Endothelial cell of umbilical vein (primary cell): Measurements from ENCODE around the gene RBM27. TPM values are rescaled to one million over a fixed set of nuclear protein-coding genes. Genes with fewer than 3 reads are reported as not detected.

Experiments used
- Bru-seq: library from RNA; stranded (reverse); fragments of 400-500 nt; gene quantifications from one replicate; lab custom pipeline; 2021; lab: Mats Ljungman, UMichigan
- BruChase-seq, 2 experiments: library from RNA; stranded (reverse); fragments of 400-500 nt; gene quantifications; one replicate each; lab custom pipeline; 2021; lab: Mats Ljungman, UMichigan
- BruUV-seq: library from RNA; stranded (reverse); fragments of 400-500 nt; replicated peaks from 2 replicates; lab custom pipeline; 2021; lab: Mats Ljungman, UMichigan
- CTCF ChIA-PET: fragments of 300-600, 350-600 bp; sonication (Branson Sonifier 250); formaldehyde crosslinking; loops from one replicate; lab custom pipeline; 2021; ENCODE audit warnings: antibody characterized with exemption, inconsistent platforms; lab: Charles Lee
- POLR2A ChIA-PET: fragments of 300-600, 350-600 bp; sonication (Branson Sonifier 250); formaldehyde crosslinking; loops from one replicate; lab custom pipeline; 2021; ENCODE audit warnings: antibody characterized with exemption, inconsistent platforms; lab: Charles Lee
- DNase-seq: peaks from one replicate; pipeline ENCODE4 v3.0.0-alpha.2; 2011; ENCODE audit warnings: low read depth, low spot score
- FAIRE-seq: peaks from 2 replicates; lab custom pipeline; 2011; peaks lifted over from hg19 to GRCh38; lab: Jason Lieb, UNC
- H2AFZ ChIP-seq: 2 replicates; pipeline ENCODE4 v1.6.0; 2012; ENCODE audit warnings: low read depth, low read length, control low read depth, inconsistent platforms
- H3K27ac ChIP-seq: 2 replicates; pipeline ENCODE4 v1.5.1; 2011; ENCODE audit warnings: low read depth, mild to moderate bottlenecking, control low read depth, low read length, moderate library complexity; ENCODE audit not compliant: insufficient read depth
- H3K27me3 ChIP-seq, 2 experiments: 2 replicates each; pipeline versions ENCODE4 v1.6.0 to v1.6.1; 2011; ENCODE audit warnings: low read length in 2 of 2, mixed read lengths in 1 of 2; ENCODE audit not compliant: control insufficient read depth in 2 of 2, insufficient read depth in 2 of 2
- H3K36me3 ChIP-seq, 2 experiments: 2 replicates in 1 of 2; 3 replicates in 1 of 2; pipeline ENCODE4 v1.5.1; 2011; ENCODE audit warnings: low read length in 2 of 2, mild to moderate bottlenecking in 1 of 2, moderate library complexity in 1 of 2; ENCODE audit not compliant: control insufficient read depth in 2 of 2, insufficient read depth in 2 of 2; ENCODE audit errors: extremely low read depth in 1 of 2
- H3K4me1 ChIP-seq: 3 replicates; pipeline ENCODE4 v1.5.1; 2011; ENCODE audit warnings: mild to moderate bottlenecking, low read length; ENCODE audit not compliant: control insufficient read depth, insufficient read depth; ENCODE audit errors: extremely low read depth
- H3K4me2 ChIP-seq: 2 replicates; pipeline ENCODE4 v1.6.1; 2011; ENCODE audit warnings: low read length, control low read depth, mixed read lengths; ENCODE audit not compliant: insufficient read depth
- H3K4me3 ChIP-seq, 3 experiments: fragments of 200-600 bp in 1 of 3; sonication (generic), shearing (Covaris generic) in 1 of 3; replicated peaks in 1 of 3; 2 replicates each; pipeline ENCODE4 v1.5.1; 2011 to 2016; ENCODE audit warnings: control low read depth in 3 of 3, low read length in 3 of 3, mild to moderate bottlenecking in 2 of 3, inconsistent platforms in 1 of 3, low read depth in 1 of 3, moderate library complexity in 1 of 3; ENCODE audit not compliant: insufficient read depth in 1 of 3
- H3K79me2 ChIP-seq: 2 replicates; pipeline ENCODE4 v1.6.0; 2012; ENCODE audit warnings: low read length, inconsistent platforms; ENCODE audit not compliant: control insufficient read depth, insufficient read depth
- H3K9ac ChIP-seq: replicated peaks from 2 replicates; pipeline ENCODE3; 2011; ENCODE audit warnings: low read length, control low read depth; ENCODE audit not compliant: insufficient read depth; ENCODE audit errors: extremely low read depth
- H3K9me1 ChIP-seq: replicated peaks from 3 replicates; pipeline ENCODE4 v1.6.0; 2011; ENCODE audit warnings: mild to moderate bottlenecking, low read length; ENCODE audit not compliant: control insufficient read depth, insufficient read depth; ENCODE audit errors: extremely low read depth
- H3K9me3 ChIP-seq: replicated peaks from 2 replicates; pipeline ENCODE4 v1.5.1; 2012; ENCODE audit warnings: low read length, inconsistent platforms; ENCODE audit not compliant: control insufficient read depth, insufficient read depth
- H4K20me1 ChIP-seq: replicated peaks from 2 replicates; pipeline ENCODE3; 2011; ENCODE audit warnings: mild to moderate bottlenecking, low read length; ENCODE audit not compliant: control insufficient read depth, insufficient read depth; ENCODE audit errors: extremely low read depth
- EZH2 ChIP-seq: IDR thresholded peaks from 2 replicates; pipeline ENCODE4 v1.6.1; 2012; ENCODE audit warnings: borderline replicate concordance, low read depth, mild to moderate bottlenecking, moderate library complexity, low read length, inconsistent platforms; ENCODE audit not compliant: severe bottlenecking
- GATA2 ChIP-seq: IDR thresholded peaks from 2 replicates; pipeline ENCODE4 v1.7.0; 2011; ENCODE audit warnings: low read depth, mild to moderate bottlenecking, moderate library complexity, mixed read lengths, low read length; ENCODE audit not compliant: insufficient read length, insufficient read depth
- JUN ChIP-seq: IDR thresholded peaks from 2 replicates; pipeline ENCODE4 v1.6.1; 2011; ENCODE audit warnings: borderline replicate concordance, low read depth; ENCODE audit not compliant: insufficient read length, insufficient read depth
- POLR2A ChIP-seq: IDR thresholded peaks from 2 replicates; pipeline ENCODE4 v1.6.1; 2012; ENCODE audit warnings: low read depth, mild to moderate bottlenecking, control low read depth, low read length
- POLR2AphosphoS5 ChIP-seq: IDR thresholded peaks from 2 replicates; pipeline ENCODE4 v1.6.1; 2012; ENCODE audit warnings: low read depth, mild to moderate bottlenecking, control low read depth, low read length, moderate library complexity; ENCODE audit not compliant: insufficient read depth
- dilution Hi-C: fragments of 300-500 bp; cut with MboI; formaldehyde crosslinking; loops from one replicate; pipeline ENCODE4 v1.15.0; 2019; ENCODE audit warnings: low sequenced_read_pairs; ENCODE audit not compliant: extremely low pct_ligation_motif_present
- intact Hi-C: fragments of 100-400 bp; cut with micrococcal nuclease; formaldehyde crosslinking; loops from one replicate; pipeline ENCODE4 v1.10.0; 2022
- long read RNA-seq: library from polyadenylated mRNA; stranded (forward); transcript quantifications from one replicate; pipeline ENCODE4 v2.0.0, GENCODE V29; 2021
- polyA minus RNA-seq, 3 experiments: library from RNA; depleted of rRNA, polyadenylated mRNA; stranded (reverse); fragments of >200 nt; gene quantifications; 1 replicate in 1 of 3; 2 replicates in 2 of 3; pipeline ENCODE4 v1.2.3, GENCODE V29; 2011
- polyA plus RNA-seq, 4 experiments: library from polyadenylated mRNA; depleted of rRNA in 3 of 4; stranded (reverse) in 3 of 4; unstranded in 1 of 4; fragments of >200 nt; gene quantifications; 2 replicates each; pipeline versions ENCODE4 v1.2.1 to v1.2.3, GENCODE V29; 2011 to 2012; ENCODE audit warnings: missing spikeins in 1 of 4
- total RNA-seq: library from RNA; stranded (reverse); gene quantifications from 2 replicates; pipeline ENCODE4 v1.2.3, GENCODE V29; 2021
- TF ChIP-seq, protein P1 (sequence below): IDR thresholded peaks from 2 replicates; pipeline ENCODE4 v1.6.1; 2011; ENCODE audit not compliant: insufficient read depth, insufficient read length

Gene RBM27, protein sequence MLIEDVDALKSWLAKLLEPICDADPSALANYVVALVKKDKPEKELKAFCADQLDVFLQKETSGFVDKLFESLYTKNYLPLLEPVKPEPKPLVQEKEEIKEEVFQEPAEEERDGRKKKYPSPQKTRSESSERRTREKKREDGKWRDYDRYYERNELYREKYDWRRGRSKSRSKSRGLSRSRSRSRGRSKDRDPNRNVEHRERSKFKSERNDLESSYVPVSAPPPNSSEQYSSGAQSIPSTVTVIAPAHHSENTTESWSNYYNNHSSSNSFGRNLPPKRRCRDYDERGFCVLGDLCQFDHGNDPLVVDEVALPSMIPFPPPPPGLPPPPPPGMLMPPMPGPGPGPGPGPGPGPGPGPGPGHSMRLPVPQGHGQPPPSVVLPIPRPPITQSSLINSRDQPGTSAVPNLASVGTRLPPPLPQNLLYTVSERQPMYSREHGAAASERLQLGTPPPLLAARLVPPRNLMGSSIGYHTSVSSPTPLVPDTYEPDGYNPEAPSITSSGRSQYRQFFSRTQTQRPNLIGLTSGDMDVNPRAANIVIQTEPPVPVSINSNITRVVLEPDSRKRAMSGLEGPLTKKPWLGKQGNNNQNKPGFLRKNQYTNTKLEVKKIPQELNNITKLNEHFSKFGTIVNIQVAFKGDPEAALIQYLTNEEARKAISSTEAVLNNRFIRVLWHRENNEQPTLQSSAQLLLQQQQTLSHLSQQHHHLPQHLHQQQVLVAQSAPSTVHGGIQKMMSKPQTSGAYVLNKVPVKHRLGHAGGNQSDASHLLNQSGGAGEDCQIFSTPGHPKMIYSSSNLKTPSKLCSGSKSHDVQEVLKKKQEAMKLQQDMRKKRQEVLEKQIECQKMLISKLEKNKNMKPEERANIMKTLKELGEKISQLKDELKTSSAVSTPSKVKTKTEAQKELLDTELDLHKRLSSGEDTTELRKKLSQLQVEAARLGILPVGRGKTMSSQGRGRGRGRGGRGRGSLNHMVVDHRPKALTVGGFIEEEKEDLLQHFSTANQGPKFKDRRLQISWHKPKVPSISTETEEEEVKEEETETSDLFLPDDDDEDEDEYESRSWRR
- total RNA-seq: 14.9 and 17.7 TPM in 2 replicates
- 6.3 and 7.4 TPM in 2 replicates for polyA plus RNA-seq
- 6.0 and 6.6 TPM in 2 replicates for polyA plus RNA-seq (2011; cell fraction: cytosol; rRNA removed)
- 15.5 and 16.3 TPM in 2 replicates for polyA plus RNA-seq (2011; cell fraction: nucleus; rRNA removed)
- 7.0 and 8.8 TPM in 2 replicates for polyA plus RNA-seq (2012)
- polyA minus RNA-seq: 42.4 and 96.0 TPM in 2 replicates
- polyA minus RNA-seq (2011; cell fraction: cytosol; rRNA and poly(A)+ RNA removed): 52.9 TPM
- 47.4 and 51.6 TPM in 2 replicates for polyA minus RNA-seq (2011; cell fraction: nucleus; rRNA and poly(A)+ RNA removed)
- percentile 94 among the genes with signal in this experiment for Bru-seq, nascent RNA
- BruChase-seq, experiment 1, labeled RNA remaining after a 6-hour chase: percentile 97 among the genes with signal in this experiment
- percentile 99 among the genes with signal in this experiment for BruChase-seq, experiment 2, labeled RNA remaining after a 2-hour chase
- long read RNA-seq, full-length matches to known transcripts: 7 of 9 reads
- long read RNA-seq, partial matches to known transcripts: 0 of 9 reads
- long read RNA-seq, other reads (novel, unspliced or antisense): 2 of 9 reads

DNA sequence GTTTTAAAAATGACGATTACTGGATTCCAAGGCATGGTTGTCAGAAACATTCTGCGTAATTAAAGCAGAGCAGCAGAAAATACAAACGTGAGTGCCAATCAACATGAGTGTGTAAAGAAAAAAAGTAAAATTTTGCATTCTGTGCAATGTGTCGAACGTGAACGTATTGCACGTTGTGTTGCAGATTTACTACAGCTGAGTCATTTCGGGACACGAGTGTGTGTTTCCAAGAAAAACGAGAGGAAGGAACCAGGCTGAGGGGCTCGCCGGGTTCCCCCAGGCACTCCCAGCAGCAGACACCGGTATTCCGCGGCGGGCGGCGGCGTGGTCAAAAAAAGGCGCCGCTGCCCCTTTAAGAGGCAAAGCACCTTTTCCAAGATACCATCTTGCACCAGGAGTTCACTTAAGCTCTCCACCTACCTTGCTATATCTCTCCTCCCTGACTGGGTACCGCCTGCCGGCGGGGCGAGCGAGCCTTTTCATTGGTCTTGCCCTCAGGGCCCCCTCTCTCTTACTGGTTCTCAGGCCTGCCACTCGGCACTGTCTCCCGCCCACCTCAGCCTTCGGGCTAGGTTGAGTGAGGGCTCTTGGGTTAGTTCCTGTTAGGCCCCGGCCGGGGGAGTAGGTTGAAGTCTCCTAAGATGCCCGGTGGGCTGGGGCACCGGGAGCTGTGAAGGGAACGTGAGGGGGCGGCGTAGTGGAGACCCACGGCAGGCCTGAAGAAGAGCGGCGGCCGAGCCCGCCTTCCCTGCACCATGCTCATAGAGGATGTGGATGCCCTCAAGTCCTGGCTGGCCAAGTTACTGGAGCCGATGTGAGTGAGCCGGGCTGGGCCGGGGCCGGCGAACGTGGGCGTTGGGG is at the start of gene RBM27:
TSS of gene RBM27 (plus strand) at position 595 of the 861 bp plus-strand sequence. CDS start at position 756, 161 bp downstream.
- H3K27me3 ChIP-seq: no peaks in the 10 kb centered on the region
- H4K20me1 ChIP-seq: peaks cover 3% of the 10 kb centered on the region
- CTCF ChIA-PET: interaction anchor here (0.5 to 1.8 kb wide), 4 partner anchors 10 to 89 kb away, joined by 3 to 7 read pairs (median 7); no protein-coding TSS in a partner anchor
- peak within 1 kb of the TSS; percentile 66 for H3K27ac ChIP-seq
- TF ChIP-seq, protein P1, sequence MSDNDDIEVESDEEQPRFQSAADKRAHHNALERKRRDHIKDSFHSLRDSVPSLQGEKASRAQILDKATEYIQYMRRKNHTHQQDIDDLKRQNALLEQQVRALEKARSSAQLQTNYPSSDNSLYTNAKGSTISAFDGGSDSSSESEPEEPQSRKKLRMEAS: peak; percentile 31
- TF ChIP-seq EZH2: no peak
- no peak for TF ChIP-seq JUN
- peak; percentile 96 for TF ChIP-seq GATA2
- TF ChIP-seq POLR2A: peak; percentile 71
- peak; percentile 73 for TF ChIP-seq POLR2AphosphoS5
- no peaks in the 10 kb centered on the region for H3K9me3 ChIP-seq
- POLR2A ChIA-PET: interaction anchor here (0.6 to 1.2 kb wide), 4 partner anchors 10 to 36 kb away, joined by 3 to 5 read pairs (median 4); partner anchors contain the start of gene LARS1
- intact Hi-C loops: loop anchor here (1.0 kb wide), 2 partner anchors 21 to 244 kb away; partner anchors contain the start of genes LARS1 and TCERG1
- dilution Hi-C loops: no loop called here
- peak within 1 kb of the TSS; percentile 82 for H3K9ac ChIP-seq
- peak within 1 kb of the TSS; percentile 93 to 97 (median 94) for H3K4me3 ChIP-seq
- no peaks in the 10 kb centered on the region for H3K9me1 ChIP-seq
- peak within 1 kb of the TSS; percentile 96 for H3K4me2 ChIP-seq
- peak; percentile 99 for DNase-seq
- no TSS peak for BruUV-seq
- peaks cover 44% of the 10 kb centered on the region for H3K79me2 ChIP-seq
- peaks cover 12% of the 10 kb centered on the region for H3K4me1 ChIP-seq
- peak; percentile 96 for FAIRE-seq
- no peaks in the 10 kb centered on the region for H3K36me3 ChIP-seq
- H2AFZ ChIP-seq: peak within 1 kb of the TSS; percentile 92
